HFF-Myc (cell line): ENCODE data around the gene ZBTB6.
"Not testable (repeated sequence)": the region's sequence is repeated elsewhere in the genome, so short reads cannot be mapped to it uniquely, and the experiment has no call there.

Experiments used
- DNase-seq: peaks from one replicate; pipeline ENCODE4 v3.0.0-alpha.2; 2011; ENCODE audit warnings: low read depth; ENCODE audit errors: extremely low read depth
- H3K4me3 ChIP-seq: replicated peaks from 2 replicates; pipeline ENCODE4 v1.5.1; 2011; ENCODE audit warnings: low read depth, mild to moderate bottlenecking, control low read depth, low read length
- TF ChIP-seq, protein P1 (sequence below): IDR thresholded peaks from 2 replicates; pipeline ENCODE4 v1.5.1; 2012; ENCODE audit warnings: mild to moderate bottlenecking, low read depth, low read length, control low read depth; ENCODE audit errors: missing control alignments

The ZBTB6 gene

DNA sequence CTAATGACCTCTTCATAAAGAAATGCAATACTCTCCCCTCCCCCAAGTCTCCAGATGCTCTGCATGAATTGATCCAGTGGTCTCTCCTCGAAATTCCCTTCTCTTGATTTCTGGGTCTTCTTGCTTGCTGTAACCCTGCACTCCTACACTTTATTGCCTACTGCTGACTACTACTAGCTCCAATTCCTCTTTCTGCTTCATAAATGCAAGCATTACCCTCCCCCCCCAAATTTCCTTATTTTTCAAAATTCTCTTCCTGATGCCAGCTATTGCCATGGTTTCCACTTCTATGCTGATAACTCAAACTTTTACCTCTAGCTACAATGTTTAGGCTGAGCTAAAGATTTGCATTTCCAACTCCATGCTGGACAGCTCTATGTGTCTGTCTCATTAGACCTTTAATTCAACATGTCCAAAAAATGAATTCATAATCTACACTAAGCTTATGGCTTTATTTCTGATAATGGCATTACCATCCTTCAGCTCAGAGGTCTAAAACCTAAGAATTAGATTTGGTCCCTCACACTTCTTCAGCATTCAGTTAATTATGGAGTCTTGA lies 16.8 kb upstream of the ZBTB6 start:
- TF ChIP-seq, protein P1, sequence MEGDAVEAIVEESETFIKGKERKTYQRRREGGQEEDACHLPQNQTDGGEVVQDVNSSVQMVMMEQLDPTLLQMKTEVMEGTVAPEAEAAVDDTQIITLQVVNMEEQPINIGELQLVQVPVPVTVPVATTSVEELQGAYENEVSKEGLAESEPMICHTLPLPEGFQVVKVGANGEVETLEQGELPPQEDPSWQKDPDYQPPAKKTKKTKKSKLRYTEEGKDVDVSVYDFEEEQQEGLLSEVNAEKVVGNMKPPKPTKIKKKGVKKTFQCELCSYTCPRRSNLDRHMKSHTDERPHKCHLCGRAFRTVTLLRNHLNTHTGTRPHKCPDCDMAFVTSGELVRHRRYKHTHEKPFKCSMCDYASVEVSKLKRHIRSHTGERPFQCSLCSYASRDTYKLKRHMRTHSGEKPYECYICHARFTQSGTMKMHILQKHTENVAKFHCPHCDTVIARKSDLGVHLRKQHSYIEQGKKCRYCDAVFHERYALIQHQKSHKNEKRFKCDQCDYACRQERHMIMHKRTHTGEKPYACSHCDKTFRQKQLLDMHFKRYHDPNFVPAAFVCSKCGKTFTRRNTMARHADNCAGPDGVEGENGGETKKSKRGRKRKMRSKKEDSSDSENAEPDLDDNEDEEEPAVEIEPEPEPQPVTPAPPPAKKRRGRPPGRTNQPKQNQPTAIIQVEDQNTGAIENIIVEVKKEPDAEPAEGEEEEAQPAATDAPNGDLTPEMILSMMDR = no peak
- peak overlapping the region; percentile 98; the same call in 1 of the 2 replicates for H3K4me3 ChIP-seq
- no peak for DNase-seq

DNA sequence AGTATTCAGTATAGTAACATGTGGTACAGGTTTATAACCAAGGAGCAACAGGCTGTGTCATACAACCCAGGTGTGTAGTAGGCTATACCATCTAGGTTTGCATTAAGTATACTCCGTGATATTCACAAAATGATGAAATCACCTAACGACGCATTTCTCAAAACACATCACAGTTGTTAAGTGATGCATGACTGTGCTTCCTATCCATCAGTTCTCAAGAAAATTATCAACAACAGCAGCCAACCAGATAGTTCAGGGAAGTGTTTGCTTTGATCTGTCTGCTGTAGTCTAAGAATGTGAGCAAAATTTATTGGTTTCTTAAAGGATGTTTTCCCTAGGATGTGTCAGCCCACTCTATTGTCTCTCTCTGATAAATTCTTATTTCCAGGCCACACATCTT lies 10.8 kb upstream of the ZBTB6 start:
- TF ChIP-seq, protein P1 = no peak
- no peak for DNase-seq
- H3K4me3 ChIP-seq = no peak overlapping the region

DNA sequence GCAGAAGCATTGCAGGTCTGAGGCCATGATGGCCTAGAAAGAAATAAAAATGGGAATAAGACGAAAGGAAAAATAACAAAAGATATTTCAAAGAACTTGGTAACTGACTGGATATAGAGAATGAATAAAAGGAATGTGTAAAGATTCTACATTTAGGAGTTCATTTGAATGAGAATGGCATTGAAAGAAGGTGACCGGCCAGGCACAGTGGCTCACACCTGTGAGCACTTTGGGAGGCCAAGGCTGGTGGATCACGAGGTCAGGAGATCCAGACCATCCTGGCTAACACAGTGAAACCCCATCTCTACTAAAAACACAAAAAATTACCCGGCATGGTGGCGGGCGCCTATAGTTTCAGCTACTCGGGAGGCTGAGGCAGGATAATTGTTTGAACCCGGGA lies 9.6 kb upstream of the ZBTB6 start:
- TF ChIP-seq, protein P1 = no peak
- H3K4me3 ChIP-seq = no peak overlapping the region
- no peak for DNase-seq

DNA sequence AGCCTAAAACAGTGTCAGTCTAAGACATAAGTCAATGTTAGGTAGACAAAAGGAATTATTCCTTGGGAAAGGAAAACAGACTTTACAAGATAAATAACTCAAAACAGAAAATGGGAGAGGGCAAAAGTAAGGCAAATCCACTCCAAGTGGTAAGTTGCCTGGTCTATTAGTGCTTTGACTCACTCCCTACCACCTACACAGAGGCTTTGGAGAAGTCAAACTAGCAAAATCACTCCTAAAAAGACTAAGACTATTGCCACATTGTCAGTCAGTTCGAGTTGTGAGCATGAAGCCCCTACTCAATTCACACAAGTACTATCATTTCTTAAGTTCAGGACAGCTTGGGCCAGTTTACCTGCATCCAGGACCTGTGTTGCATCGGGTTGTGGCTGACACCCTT lies 5.2 kb upstream of the ZBTB6 start:
- no peak overlapping the region for H3K4me3 ChIP-seq
- DNase-seq = no peak
- TF ChIP-seq, protein P1 = no peak

DNA sequence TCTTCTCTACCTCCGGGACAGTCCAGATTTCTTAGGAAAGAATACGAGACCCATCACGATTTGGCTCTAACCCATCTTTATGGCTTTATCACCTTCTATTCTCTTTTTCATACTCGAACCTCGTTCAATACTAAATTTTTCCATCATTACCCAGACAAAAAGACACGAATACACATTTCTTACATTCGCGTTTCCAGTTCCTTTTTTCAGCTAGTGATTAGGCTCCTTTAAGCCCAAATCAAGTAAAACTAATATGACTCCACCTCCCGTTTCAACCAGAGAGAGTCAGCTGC lies 506 bp downstream of the ZBTB6 start:
- no peak for DNase-seq
- TF ChIP-seq, protein P1 = no peak

DNA sequence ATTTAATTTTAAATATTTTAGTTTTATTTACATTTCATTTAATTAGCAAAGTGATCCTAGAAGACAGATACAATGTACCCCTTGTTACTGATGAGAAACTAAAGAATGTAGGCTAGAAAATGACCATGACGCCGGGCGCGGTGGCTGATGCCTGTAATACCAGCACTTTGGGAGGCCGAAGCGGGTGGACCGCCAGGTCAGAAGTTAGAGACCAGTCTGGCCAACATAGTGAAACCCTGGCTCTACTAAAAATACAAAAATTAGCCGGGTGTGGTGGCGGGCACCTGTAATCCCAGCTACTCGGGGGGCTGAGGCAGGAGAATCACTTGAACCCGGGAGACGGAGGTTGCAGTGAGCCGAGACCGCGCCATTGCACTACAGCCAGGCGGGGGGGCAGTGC lies 7.0 kb downstream of the ZBTB6 start:
- H3K4me3 ChIP-seq, DNase-seq: not testable (repeated sequence)

More for the DNA sequence above, 506 bp downstream of the ZBTB6 start:
- H3K4me3 ChIP-seq = peak overlapping the region; percentile 90

DNA sequence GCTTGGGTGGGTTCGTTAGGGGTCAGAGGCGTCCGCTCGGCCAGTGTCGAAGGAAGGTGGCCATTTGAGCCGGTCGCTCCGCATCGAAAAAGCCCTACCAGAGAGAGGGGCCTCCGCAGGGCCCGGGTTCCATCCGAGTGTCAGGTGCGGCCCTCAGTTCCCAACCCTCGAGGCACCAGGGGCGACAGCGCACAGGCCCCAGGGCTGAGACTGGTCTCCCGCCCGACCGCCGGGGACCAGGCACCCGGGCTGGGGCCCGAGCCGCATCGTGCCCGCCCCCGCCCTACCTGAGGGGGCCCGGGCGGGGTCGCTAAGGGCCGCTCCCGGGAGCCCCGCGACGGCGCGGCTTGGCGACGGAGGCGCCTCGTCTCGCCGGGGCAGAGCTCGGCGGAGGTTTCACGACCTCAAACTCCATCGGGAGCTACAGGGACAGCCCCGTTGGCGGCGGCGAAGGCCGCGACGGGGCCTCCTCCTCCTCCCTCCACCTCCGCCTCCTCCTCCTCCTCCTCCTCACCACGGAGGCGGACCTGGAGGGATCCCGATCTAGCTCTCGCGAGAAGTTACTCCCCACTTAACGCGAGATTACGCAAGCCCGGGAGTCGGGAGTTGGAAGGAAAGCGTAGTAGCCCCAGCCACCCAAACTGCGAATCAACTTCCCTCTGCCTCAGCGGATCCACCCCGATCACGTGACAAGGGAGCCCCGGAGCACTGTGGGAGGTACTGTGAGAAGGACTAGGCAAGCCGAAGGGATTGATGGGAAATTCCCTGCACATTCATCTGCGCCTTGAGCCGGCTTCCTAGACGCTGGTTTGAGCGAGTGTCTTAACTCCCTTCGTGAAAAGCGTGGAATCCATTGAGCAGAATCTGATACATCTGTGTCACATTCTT lies 8.1 kb downstream of the ZBTB6 start, which contains the start of gene RC3H2:
TSS of gene RC3H2 (minus strand) at position 537 of the 888 bp plus-strand sequence. CDS start 7,850 bp downstream, outside the sequence.
- DNase-seq = peak; percentile 100
- TF ChIP-seq, protein P1 = no peak
- peak within 1 kb of the TSS; percentile 84 for H3K4me3 ChIP-seq
